SH-SY5Y (cell line): Measurements from ENCODE around the gene PARM1.

ENCODE experiments used
- GATA2 ChIP-seq: IDR thresholded peaks from 2 replicates; pipeline ENCODE4 v1.6.1; 2011; ENCODE audit warnings: mild to moderate bottlenecking, low read depth, low read length
- GATA3 ChIP-seq: IDR thresholded peaks from 2 replicates; pipeline ENCODE4 v1.6.1; 2011; ENCODE audit warnings: low read depth, mild to moderate bottlenecking, low read length, moderate library complexity

PARM1 gene, protein sequence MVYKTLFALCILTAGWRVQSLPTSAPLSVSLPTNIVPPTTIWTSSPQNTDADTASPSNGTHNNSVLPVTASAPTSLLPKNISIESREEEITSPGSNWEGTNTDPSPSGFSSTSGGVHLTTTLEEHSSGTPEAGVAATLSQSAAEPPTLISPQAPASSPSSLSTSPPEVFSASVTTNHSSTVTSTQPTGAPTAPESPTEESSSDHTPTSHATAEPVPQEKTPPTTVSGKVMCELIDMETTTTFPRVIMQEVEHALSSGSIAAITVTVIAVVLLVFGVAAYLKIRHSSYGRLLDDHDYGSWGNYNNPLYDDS

DNA sequence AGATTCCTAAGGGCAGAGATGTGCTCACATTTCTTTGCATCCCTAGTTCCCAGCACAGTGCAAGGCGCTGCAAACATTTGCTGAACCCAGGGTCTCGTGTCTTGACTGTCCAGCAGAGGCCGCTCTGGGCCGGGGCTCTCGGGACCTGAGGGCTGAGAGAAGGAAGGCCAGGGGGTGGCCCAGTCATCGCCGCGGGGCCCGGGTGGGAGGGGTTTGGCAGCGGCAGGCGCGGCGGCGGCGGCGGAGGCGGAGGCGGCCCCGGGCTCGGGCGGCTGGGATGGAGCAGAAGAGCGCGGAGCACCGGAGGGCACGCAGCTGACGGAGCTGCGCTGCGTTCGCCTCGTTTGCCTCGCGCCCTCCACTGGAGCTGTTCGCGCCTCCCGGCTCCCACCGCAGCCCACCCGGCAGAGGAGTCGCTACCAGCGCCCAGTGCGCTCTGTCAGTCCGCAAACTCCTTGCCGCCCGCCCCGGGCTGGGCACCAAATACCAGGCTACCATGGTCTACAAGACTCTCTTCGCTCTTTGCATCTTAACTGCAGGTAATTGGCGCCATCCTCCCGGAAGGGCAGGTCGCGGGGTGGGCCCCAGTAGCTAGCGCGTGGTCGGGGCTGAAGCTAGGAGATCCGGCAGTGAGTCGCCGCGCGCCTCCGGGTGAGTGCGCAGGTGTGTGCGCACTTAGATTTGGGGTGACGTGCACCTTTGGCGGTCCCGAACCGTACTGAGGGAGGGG is at the start of gene PARM1:
PARM1 (plus strand) TSS at position 285 of the 730 bp plus-strand sequence; CDS start at position 497, 212 bp downstream.
- TF ChIP-seq GATA2 (no peak), GATA3 (no peak)

DNA sequence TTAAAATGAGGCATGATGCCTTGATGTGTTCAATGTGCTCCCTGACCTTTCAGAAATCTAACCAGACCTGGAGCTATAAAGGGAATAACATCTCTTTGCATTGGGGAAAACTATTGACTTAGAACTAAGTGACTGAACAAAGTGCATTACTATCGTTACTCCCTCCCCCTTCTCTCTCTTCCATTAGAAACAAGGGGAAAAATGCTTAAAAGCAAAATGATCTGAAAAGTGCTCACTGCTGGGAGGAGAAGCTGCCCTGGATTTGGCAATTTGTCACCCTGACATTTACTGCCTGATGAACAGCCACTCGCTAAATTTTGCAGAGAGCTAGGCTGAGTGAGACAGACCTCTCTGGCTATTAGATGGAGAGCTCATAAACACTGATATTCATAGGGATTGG is 48.6 kb upstream of the PARM1 start:
- TF ChIP-seq GATA3 (no peak), GATA2 (no peak)

DNA sequence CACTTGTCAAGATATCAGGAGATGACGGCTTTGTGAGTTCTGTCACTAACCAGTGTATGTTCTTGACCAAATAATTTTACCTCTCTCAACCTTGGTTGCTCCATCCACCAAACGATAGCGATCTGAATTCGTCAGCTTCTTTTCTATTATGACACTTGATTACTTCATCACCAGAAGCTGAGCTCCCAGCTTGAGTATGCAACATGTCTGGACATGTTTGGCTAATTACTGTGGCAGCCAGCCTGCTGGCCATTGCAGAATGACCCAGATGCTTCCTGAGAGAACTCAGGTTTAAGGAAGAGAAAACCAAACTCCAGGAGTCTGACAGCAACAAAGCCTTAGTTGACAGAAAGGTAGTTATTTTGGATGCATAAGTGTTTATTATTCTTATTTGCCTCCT is 46.4 kb upstream of the PARM1 start:
- TF ChIP-seq GATA2 = no peak
- TF ChIP-seq GATA3 = no peak

DNA sequence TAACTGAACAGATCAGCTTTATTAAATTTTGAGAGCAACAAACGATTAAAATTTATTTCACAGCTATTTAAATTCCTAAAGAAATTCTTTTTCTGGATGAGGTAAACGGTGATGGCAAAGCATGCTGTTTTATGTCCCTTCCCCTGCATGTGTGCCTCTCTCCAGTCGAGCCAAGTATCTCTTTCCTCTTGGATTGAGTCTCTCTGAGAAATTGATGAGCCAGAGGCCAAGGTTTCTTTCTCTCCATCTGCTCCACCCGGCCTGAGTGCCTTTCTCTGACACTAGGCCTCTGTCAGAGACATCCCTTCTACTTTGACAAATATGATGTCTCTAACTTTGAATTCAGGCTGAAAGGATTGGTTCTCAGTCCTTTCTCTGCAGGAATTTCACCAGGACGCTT is 42.6 kb upstream of the PARM1 start:
- TF ChIP-seq GATA2 = no peak
- TF ChIP-seq GATA3 = no peak

DNA sequence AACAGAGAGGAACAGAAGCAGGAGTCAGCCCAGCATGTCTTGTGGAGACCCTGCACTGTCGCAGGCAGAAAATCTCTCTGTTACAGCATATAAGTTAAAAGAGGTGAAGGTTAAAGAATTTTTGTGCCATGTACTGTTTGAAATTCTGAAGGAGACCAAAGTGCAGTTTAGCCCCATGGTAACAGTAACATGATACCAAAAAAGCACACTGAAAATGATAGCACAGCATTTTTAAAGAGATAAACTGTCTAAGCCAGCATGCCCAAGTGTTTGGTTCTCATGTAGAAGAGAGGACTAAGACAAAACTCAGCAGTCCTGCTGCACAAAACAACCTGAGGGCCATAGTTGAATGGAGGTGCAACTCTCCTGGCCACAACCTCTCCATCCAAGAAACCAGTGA is 41.9 kb upstream of the PARM1 start:
- no peak for TF ChIP-seq GATA2
- TF ChIP-seq GATA3 = no peak

DNA sequence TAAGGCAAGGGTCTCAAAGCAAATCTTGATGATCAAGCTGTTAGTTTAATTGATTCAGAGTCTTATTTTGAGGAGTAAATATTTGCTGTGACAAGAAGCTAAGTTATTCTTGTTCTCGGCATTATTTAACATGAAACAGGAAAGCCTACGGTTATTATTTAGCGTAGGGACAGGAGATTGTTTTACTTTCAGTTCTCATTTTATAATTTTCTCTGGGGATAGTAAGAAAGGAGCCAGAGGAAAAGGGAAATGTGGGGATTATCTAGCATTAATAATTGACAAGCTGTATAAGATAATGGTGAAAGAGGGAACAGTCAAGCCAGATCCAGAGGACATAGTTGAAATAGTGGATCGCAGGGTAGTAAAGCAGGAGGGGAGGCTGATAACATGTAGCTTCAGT is 39.7 kb upstream of the PARM1 start:
- TF ChIP-seq GATA2 (no peak), GATA3 (no peak)

DNA sequence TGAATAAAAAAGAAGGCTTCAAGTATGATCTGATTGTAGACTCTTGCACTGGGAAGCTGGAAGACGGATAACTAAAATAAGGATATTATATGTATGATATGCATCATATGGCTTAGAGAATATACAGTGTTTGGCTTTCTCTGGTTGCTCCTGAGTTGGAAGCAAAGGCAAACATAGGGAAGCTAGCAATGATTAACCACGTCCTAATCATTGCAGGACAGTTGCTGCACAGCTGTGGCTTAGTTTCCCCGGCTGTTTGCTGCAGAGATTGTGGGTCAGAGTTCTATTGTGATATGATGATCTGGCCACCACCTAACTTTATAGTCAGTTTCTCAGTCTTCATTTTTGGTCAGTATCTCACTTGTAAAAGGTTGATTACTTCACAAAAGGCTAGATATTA is 36.3 kb upstream of the PARM1 start:
- TF ChIP-seq GATA2 (no peak), GATA3 (no peak)

DNA sequence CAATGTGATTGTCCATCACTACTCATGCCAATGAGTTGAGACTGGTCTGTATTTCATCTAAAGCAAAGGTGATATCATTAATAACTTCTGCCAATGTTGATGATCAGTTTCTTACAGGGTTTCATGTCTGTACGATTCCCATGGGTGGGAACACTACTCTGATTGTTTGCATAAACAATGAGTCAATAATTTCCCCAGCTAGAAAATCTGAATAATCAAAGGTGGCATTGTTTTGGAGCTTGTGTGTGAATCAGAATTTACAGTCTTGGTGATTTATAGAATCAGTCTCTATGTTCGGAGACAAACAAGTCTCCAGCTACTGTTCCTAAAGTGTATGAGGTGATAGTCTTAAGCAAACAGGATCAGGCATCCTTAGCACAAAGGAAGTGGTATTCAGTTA is 35.5 kb upstream of the PARM1 start:
- no peak for TF ChIP-seq GATA3
- TF ChIP-seq GATA2 = no peak

DNA sequence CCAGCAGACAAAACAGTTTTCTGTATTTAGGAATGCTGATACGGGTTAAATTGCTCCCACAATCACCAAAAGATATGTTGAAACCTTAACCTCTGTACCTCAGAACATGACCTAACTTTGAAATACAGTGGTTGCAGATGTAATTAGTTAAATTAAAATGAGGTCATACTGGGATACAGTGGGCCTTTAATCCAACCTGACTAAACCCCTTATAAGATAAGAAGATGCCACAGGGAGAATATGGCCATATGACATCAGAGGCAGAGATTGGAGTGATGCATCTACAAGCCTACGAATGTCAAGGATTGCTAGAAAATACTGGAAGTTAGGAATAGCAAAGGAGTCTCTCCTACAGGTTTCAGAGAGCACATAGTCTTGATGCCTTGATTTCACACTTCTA is 32.1 kb upstream of the PARM1 start:
- TF ChIP-seq GATA2 = no peak
- no peak for TF ChIP-seq GATA3

DNA sequence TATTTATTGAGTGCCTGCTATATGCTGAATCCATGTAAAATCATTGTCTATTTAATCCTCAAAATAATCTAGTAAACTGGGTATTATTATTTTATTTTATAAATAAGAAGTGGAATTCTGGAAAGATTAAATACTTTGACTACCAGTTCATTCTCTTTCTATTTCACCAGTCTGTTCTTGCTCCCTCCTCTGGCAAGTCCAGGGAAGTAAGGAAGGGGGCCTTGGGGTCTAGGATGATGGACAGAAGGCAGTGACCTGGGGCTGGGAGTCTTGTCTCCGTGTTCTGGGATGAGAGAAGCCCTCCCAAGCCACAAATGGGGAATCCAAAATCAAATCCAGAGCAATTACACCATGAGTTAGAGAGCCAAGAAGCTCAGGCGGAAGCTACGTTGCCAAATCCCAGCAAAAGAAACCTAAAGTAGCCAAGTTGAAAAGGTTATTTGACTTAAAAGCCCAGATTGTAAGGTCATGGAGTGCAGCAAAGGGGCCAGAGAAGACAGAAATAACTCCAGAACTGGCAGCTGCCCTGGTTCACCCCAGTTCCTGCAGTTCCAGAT is 28.3 kb upstream of the PARM1 start:
- TF ChIP-seq GATA3 (no peak), GATA2 (no peak)

DNA sequence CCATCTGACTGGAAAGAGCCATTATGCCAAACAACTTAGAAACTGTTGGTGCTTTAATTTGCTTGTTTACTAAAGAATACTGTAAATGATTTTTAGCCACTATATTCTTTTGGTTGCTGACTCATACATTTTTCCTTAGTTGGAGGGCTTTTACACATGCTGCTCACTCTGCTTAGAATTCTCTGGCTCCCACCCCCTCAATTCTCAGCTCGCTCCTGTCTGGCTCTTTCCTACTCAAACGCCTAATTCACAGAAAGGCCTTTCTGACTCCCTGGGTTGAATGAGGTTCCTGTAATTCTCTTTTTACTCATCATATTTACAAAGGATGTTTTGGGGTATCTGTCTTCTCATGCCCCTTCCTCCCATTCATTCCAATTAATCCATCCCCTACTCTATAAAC is 26.1 kb upstream of the PARM1 start:
- TF ChIP-seq GATA3 (no peak), GATA2 (no peak)

DNA sequence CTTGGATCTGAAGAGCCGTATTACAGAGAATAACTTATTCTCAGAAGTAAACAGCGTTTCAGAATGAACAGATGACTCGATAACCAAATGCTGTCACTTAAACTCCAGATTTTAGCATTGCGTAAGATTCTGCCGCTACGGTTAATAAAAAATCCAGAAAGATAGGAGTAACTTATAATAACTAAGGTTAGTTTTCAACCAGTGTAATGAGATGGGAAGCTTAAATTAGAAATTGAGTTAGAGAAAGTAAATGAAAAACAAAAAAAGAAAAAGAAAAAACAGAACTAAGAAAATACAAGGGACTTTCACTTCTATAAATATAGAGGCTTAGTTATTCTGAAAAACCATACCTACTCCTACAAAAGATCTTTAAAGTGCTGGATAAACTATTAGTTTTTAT is 13.1 kb upstream of the PARM1 start:
- no peak for TF ChIP-seq GATA2
- TF ChIP-seq GATA3 = no peak

DNA sequence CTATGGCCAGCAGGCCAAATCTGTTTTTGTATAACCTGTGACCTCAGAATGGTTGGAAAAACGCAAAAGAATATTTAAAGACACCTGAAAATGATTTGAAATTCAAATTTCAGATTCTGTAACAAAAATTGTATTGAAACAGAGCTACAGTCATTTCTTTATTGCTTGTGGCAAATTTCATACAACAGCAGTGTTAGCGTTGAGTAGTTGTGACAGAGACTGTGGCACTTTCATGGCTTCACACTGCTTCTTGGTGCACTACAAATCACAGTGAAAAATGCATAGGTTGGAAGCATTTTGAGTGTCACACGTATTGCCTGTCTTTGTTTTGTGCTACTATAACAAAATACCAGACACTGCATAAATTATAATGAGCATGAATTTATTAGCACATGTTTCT is 12.2 kb upstream of the PARM1 start:
- TF ChIP-seq GATA2 = no peak

DNA sequence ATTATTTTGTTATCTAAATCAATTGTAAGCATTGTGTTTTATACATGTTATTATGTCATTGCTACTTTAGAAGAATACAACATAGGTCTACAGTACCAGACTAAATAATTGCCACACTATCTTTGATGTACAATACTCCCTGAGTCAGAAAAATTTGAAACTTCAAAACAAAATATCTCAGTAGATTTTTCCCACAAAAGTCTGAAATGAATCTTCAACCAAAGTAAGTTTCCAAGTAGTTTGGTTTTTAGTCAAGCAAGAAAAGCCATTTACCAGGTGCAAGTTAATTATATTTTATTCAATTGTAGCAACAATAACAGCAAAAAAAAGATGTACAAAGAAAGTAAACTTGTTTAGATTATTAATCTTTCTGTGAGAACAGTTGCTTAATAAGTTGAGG is 11.4 kb upstream of the PARM1 start:
- no peak for TF ChIP-seq GATA2
- TF ChIP-seq GATA3 = no peak

DNA sequence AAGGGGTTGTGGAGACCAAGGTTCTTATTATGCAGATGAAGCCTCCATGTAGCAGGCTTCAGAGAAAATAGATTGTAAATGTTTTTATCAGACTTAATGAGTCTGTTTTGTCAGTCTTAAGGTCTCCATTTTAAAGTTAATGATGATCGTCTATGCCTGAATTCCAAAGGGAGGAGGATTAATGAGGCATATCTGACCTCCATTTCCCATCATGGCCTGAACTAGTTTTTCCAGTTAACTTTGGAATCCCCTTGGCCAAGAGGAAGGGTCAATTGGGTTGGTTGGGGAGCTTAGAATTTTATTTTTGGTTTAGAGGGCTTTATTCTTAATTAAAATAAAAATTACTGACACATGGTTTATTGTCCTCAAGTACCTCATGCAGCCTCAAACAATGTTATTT is 6.9 kb upstream of the PARM1 start:
- TF ChIP-seq GATA2 (no peak), GATA3 (no peak)
